ENCODE results near the gene COLQ.

DNA sequence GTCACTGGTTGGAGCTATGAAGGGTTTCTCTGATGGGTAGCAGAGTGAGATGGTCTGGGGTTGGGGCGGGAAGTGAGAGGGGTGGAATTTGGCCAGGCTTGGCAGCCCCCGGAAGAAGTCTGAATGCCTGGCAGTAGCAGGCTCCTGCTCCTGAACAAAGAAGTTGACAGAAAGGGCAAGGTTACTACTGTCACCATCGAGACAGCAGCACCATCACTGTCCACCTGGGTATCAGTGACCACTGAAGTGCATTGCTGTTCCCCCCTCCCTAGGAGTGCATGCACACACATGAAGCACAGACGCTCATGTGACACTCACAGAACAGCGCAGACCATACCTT, 42.9 kb downstream of the COLQ start:
- TF ChIP-seq, protein P1, sequence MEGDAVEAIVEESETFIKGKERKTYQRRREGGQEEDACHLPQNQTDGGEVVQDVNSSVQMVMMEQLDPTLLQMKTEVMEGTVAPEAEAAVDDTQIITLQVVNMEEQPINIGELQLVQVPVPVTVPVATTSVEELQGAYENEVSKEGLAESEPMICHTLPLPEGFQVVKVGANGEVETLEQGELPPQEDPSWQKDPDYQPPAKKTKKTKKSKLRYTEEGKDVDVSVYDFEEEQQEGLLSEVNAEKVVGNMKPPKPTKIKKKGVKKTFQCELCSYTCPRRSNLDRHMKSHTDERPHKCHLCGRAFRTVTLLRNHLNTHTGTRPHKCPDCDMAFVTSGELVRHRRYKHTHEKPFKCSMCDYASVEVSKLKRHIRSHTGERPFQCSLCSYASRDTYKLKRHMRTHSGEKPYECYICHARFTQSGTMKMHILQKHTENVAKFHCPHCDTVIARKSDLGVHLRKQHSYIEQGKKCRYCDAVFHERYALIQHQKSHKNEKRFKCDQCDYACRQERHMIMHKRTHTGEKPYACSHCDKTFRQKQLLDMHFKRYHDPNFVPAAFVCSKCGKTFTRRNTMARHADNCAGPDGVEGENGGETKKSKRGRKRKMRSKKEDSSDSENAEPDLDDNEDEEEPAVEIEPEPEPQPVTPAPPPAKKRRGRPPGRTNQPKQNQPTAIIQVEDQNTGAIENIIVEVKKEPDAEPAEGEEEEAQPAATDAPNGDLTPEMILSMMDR (conservative IDR thresholded peaks at IDR 0.05): no peak
- TF ChIP-seq ZFX (IDR thresholded peaks at IDR 0.05): no peak
